ENCODE data around the gene TMEM248.
A peak's percentile ranks its signal among the peaks of the same experiment; 100 is the strongest.

The TMEM248 gene

GRCh38 chr7:66920256-66920655 lies 769 bp upstream of the TMEM248 start:
- WGBS, 2 donors (ENCODE audit: extremely low coverage in 2 of 2, insufficient read length in 2 of 2, insufficient replicate concordance in 1 of 2), result no CpG with 5 or more reads among the region's 3 CpGs
- peaks cover 3% of the 10 kb centered on the region for H3K79me1 ChIP-seq (ENCODE audit: low read depth, low read length)
- H3K4me2 ChIP-seq (ENCODE audit: insufficient read depth, low read length, poor library complexity, severe bottlenecking), result no peak overlapping the region
- H2AK5ac ChIP-seq (ENCODE audit: low read depth, low read length), result no peak overlapping the region
- H4K8ac ChIP-seq (ENCODE audit: low read depth, low read length), result no peak overlapping the region
- no peak overlapping the region for H2BK12ac ChIP-seq (ENCODE audit: low read length)
- H3K9me3 ChIP-seq (replicated peaks in 1 of 2; ENCODE audit: control insufficient read depth in 2 of 2, insufficient read depth in 1 of 2, low read depth in 1 of 2, low read length in 2 of 2), result peaks cover 0 to 2% of the 10 kb centered on the region in 2 donors
- H2BK15ac ChIP-seq (ENCODE audit: low read length), result no peak overlapping the region
- no peak overlapping the region for H3K4ac ChIP-seq (ENCODE audit: low read length)
- no peak overlapping the region for H4K91ac ChIP-seq (ENCODE audit: low read depth, low read length, poor library complexity)
- H3K9ac ChIP-seq (ENCODE audit: low read depth, low read length, poor library complexity), result no peak overlapping the region
- H2AFZ ChIP-seq (ENCODE audit: low read length), result no peak overlapping the region
- no peak overlapping the region for H2BK120ac ChIP-seq (ENCODE audit: low read depth, low read length)
- DNase-seq (ENCODE audit: low spot score), result no peak
- H3K14ac ChIP-seq (ENCODE audit: low read length), result no peak overlapping the region
- peak overlapping the region in 1 of 2 donors; percentile 82 for H3K4me3 ChIP-seq (ENCODE audit: low read length in 2 of 2)
- no peak overlapping the region for H3K18ac ChIP-seq (ENCODE audit: low read length)
- H3K23ac ChIP-seq (ENCODE audit: low read depth, low read length, poor library complexity), result no peak overlapping the region
- peaks cover 2 to 22% of the 10 kb centered on the region in 2 donors for H3K36me3 ChIP-seq (replicated peaks in 1 of 2; ENCODE audit: control insufficient read depth in 2 of 2, insufficient read depth in 2 of 2, low read length in 2 of 2)
- no peaks in the 10 kb centered on the region for H3K27me3 ChIP-seq (ENCODE audit: control insufficient read depth in 3 of 3, insufficient read depth in 3 of 3, low read depth in 1 of 3, low read length in 3 of 3)
- H3K4me1 ChIP-seq (ENCODE audit: control insufficient read depth in 2 of 2, insufficient read depth in 1 of 2, low read depth in 1 of 2, low read length in 2 of 2), result peaks cover 0 to 7% of the 10 kb centered on the region in 2 donors
- no peak overlapping the region for H2BK5ac ChIP-seq (ENCODE audit: low read length)
- H3K27ac ChIP-seq (replicated peaks; ENCODE audit: low read length), result no peak overlapping the region

- Histone ChIP-seq H3K27ac (replicated peaks; ENCODE audit: low read length) (no peak overlapping the region), H3K14ac (ENCODE audit: low read length) (no peak overlapping the region), H3K18ac (ENCODE audit: low read length) (peak overlapping the region; percentile 88), H3K79me1 (ENCODE audit: low read depth, low read length) (peaks cover 3% of the 10 kb centered on the region), H3K9me3 (replicated peaks in 1 of 2; ENCODE audit: control insufficient read depth in 2 of 2, insufficient read depth in 1 of 2, low read depth in 1 of 2, low read length in 2 of 2) (peaks cover 0 to 2% of the 10 kb centered on the region in 2 donors), H2BK15ac (ENCODE audit: low read length) (no peak overlapping the region), H3K9ac (ENCODE audit: low read depth, low read length, poor library complexity) (peak overlapping the region; percentile 83), H2BK12ac (ENCODE audit: low read length) (no peak overlapping the region), H3K4me1 (ENCODE audit: control insufficient read depth in 2 of 2, insufficient read depth in 1 of 2, low read depth in 1 of 2, low read length in 2 of 2) (peaks cover 0 to 7% of the 10 kb centered on the region in 2 donors), H4K91ac (ENCODE audit: low read depth, low read length, poor library complexity) (no peak overlapping the region), H4K8ac (ENCODE audit: low read depth, low read length) (no peak overlapping the region), H3K23ac (ENCODE audit: low read depth, low read length, poor library complexity) (peak overlapping the region; percentile 99), H2AK5ac (ENCODE audit: low read depth, low read length) (no peak overlapping the region), H3K4me2 (ENCODE audit: insufficient read depth, low read length, poor library complexity, severe bottlenecking) (peak overlapping the region; percentile 61), H3K36me3 (replicated peaks in 1 of 2; ENCODE audit: control insufficient read depth in 2 of 2, insufficient read depth in 2 of 2, low read length in 2 of 2) (peaks cover 2 to 28% of the 10 kb centered on the region in 2 donors), H3K4ac (ENCODE audit: low read length) (no peak overlapping the region), H2BK120ac (ENCODE audit: low read depth, low read length) (peak overlapping the region; percentile 0), H2AFZ (ENCODE audit: low read length) (peak overlapping the region; percentile 83), H2BK5ac (ENCODE audit: low read length) (peak overlapping the region; percentile 21), H3K27me3 (ENCODE audit: control insufficient read depth in 3 of 3, insufficient read depth in 3 of 3, low read depth in 1 of 3, low read length in 3 of 3) (no peaks in the 10 kb centered on the region), H3K4me3 (ENCODE audit: low read length in 2 of 2) (peak overlapping the region; percentile 82 to 88)
- WGBS, 2 donors (ENCODE audit: extremely low coverage in 2 of 2, insufficient read length in 2 of 2, insufficient replicate concordance in 1 of 2), result no CpG with 5 or more reads among the region's 47 CpGs
- DNase-seq (ENCODE audit: low spot score), result peak; percentile 11
These were observed 432 bp downstream of the TMEM248 start for GRCh38 chr7:66921396-66921917.

DNA sequence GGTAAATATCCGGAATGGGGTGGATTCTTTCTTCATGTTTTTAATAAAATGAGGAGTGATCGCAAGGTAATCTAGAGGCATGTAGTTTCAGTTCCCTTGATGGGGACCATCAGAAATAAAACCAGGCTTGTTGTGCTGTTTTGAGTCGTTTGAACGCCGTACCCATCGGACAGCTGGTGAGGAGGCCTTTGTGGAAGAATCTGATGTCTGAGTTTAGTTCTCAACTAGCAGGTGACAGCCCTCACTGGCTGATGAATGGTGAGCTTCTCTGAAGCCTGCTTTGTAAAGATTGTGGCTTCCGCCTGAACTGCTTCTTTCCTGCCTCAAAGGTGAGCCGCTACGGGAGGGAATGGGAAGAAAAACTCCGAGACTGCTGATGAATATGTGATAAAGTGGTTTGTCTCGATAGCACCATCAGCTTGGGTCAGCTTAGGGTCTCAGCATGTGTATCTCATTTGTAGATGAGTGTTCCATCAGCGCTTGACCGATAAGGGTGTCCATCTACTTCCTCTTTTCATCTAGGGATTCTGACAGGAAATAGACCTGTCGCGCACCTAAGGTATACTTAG lies 977 bp downstream of the TMEM248 start:
- Histone ChIP-seq H3K18ac (ENCODE audit: low read length) (no peak overlapping the region), H2BK12ac (ENCODE audit: low read length) (no peak overlapping the region), H3K36me3 (replicated peaks in 1 of 2; ENCODE audit: control insufficient read depth in 2 of 2, insufficient read depth in 2 of 2, low read length in 2 of 2) (peaks cover 2 to 28% of the 10 kb centered on the region in 2 donors), H3K27ac (replicated peaks; ENCODE audit: low read length) (no peak overlapping the region), H3K14ac (ENCODE audit: low read length) (no peak overlapping the region), H3K9me3 (replicated peaks in 1 of 2; ENCODE audit: control insufficient read depth in 2 of 2, insufficient read depth in 1 of 2, low read depth in 1 of 2, low read length in 2 of 2) (peaks cover 0 to 2% of the 10 kb centered on the region in 2 donors), H2AFZ (ENCODE audit: low read length) (peak overlapping the region; percentile 83), H2BK120ac (ENCODE audit: low read depth, low read length) (no peak overlapping the region), H2AK5ac (ENCODE audit: low read depth, low read length) (no peak overlapping the region), H2BK15ac (ENCODE audit: low read length) (no peak overlapping the region), H3K9ac (ENCODE audit: low read depth, low read length, poor library complexity) (no peak overlapping the region), H3K27me3 (ENCODE audit: control insufficient read depth in 3 of 3, insufficient read depth in 3 of 3, low read depth in 1 of 3, low read length in 3 of 3) (no peaks in the 10 kb centered on the region), H3K4me1 (ENCODE audit: control insufficient read depth in 2 of 2, insufficient read depth in 1 of 2, low read depth in 1 of 2, low read length in 2 of 2) (peaks cover 0 to 7% of the 10 kb centered on the region in 2 donors), H3K23ac (ENCODE audit: low read depth, low read length, poor library complexity) (no peak overlapping the region), H4K8ac (ENCODE audit: low read depth, low read length) (no peak overlapping the region), H3K79me1 (ENCODE audit: low read depth, low read length) (peaks cover 3% of the 10 kb centered on the region), H2BK5ac (ENCODE audit: low read length) (no peak overlapping the region), H3K4me3 (ENCODE audit: low read length in 2 of 2) (peak overlapping the region; percentile 82 to 88), H3K4me2 (ENCODE audit: insufficient read depth, low read length, poor library complexity, severe bottlenecking) (peak overlapping the region; percentile 61), H3K4ac (ENCODE audit: low read length) (no peak overlapping the region), H4K91ac (ENCODE audit: low read depth, low read length, poor library complexity) (no peak overlapping the region)
- no CpG with 5 or more reads among the region's 15 CpGs for WGBS, 2 donors (ENCODE audit: extremely low coverage in 2 of 2, insufficient read length in 2 of 2, insufficient replicate concordance in 1 of 2)
- no peak for DNase-seq (ENCODE audit: low spot score)

- Histone ChIP-seq H3K4ac (ENCODE audit: low read length) (no peak overlapping the region), H3K4me1 (ENCODE audit: control insufficient read depth in 2 of 2, insufficient read depth in 1 of 2, low read depth in 1 of 2, low read length in 2 of 2) (peaks cover 0 to 9% of the 10 kb centered on the region in 2 donors), H2AFZ (ENCODE audit: low read length) (no peak overlapping the region), H3K9ac (ENCODE audit: low read depth, low read length, poor library complexity) (no peak overlapping the region), H3K14ac (ENCODE audit: low read length) (no peak overlapping the region), H3K36me3 (replicated peaks in 1 of 2; ENCODE audit: control insufficient read depth in 2 of 2, insufficient read depth in 2 of 2, low read length in 2 of 2) (peaks cover 2 to 57% of the 10 kb centered on the region in 2 donors), H2AK5ac (ENCODE audit: low read depth, low read length) (no peak overlapping the region), H3K4me3 (ENCODE audit: low read length in 2 of 2) (no peak overlapping the region), H2BK120ac (ENCODE audit: low read depth, low read length) (no peak overlapping the region), H3K18ac (ENCODE audit: low read length) (no peak overlapping the region), H2BK12ac (ENCODE audit: low read length) (no peak overlapping the region), H2BK5ac (ENCODE audit: low read length) (no peak overlapping the region), H3K4me2 (ENCODE audit: insufficient read depth, low read length, poor library complexity, severe bottlenecking) (no peak overlapping the region), H3K79me1 (ENCODE audit: low read depth, low read length) (peaks cover 3% of the 10 kb centered on the region), H3K27me3 (ENCODE audit: control insufficient read depth in 3 of 3, insufficient read depth in 3 of 3, low read depth in 1 of 3, low read length in 3 of 3) (no peaks in the 10 kb centered on the region), H3K9me3 (replicated peaks in 1 of 2; ENCODE audit: control insufficient read depth in 2 of 2, insufficient read depth in 1 of 2, low read depth in 1 of 2, low read length in 2 of 2) (peaks cover 0 to 2% of the 10 kb centered on the region in 2 donors), H4K8ac (ENCODE audit: low read depth, low read length) (no peak overlapping the region), H3K27ac (replicated peaks; ENCODE audit: low read length) (no peak overlapping the region), H2BK15ac (ENCODE audit: low read length) (no peak overlapping the region), H4K91ac (ENCODE audit: low read depth, low read length, poor library complexity) (no peak overlapping the region), H3K23ac (ENCODE audit: low read depth, low read length, poor library complexity) (no peak overlapping the region)
- WGBS, 2 donors (ENCODE audit: extremely low coverage in 2 of 2, insufficient read length in 2 of 2, insufficient replicate concordance in 1 of 2), result no CpG with 5 or more reads among the region's 3 CpGs
- no peak for DNase-seq (ENCODE audit: low spot score)
These were observed 4.2 kb downstream of the TMEM248 start for GRCh38 chr7:66925255-66925654.

Measured in neuronal stem cell (in vitro differentiated cells).